Measurements from ENCODE around the gene DNAH17. TPM values are rescaled to one million over a fixed set of nuclear protein-coding genes. Genes with fewer than 3 reads are reported as not detected.

DNAH17 gene
- total RNA-seq, 1 experiment from 2014 or later, result 0.18 TPM

GRCh38 chr17:78522031-78522809, 55.0 kb downstream of the DNAH17 start:
- CTCF ChIA-PET, result interaction anchor here (0.7 kb wide), 1 partner anchor 220 kb away, joined by 6 read pairs; no protein-coding TSS in a partner anchor
- in situ Hi-C loops (cut with HindIII; ENCODE audit: low pct_unique_long_range_greater_than_20kb, low sequenced_read_pairs), result no loop called here
- no peak for TF ChIP-seq POLR2AphosphoS5 (IDR thresholded peaks at IDR 0.05; ENCODE audit: low read depth, low read length)
- TF ChIP-seq SIN3A (IDR thresholded peaks at IDR 0.05; ENCODE audit: borderline replicate concordance, insufficient read depth, low read depth, low read length), result no peak
- no peak for TF ChIP-seq TCF7L2 (IDR thresholded peaks at IDR 0.05; ENCODE audit: low read depth, low read length)
- TF ChIP-seq, protein P1, sequence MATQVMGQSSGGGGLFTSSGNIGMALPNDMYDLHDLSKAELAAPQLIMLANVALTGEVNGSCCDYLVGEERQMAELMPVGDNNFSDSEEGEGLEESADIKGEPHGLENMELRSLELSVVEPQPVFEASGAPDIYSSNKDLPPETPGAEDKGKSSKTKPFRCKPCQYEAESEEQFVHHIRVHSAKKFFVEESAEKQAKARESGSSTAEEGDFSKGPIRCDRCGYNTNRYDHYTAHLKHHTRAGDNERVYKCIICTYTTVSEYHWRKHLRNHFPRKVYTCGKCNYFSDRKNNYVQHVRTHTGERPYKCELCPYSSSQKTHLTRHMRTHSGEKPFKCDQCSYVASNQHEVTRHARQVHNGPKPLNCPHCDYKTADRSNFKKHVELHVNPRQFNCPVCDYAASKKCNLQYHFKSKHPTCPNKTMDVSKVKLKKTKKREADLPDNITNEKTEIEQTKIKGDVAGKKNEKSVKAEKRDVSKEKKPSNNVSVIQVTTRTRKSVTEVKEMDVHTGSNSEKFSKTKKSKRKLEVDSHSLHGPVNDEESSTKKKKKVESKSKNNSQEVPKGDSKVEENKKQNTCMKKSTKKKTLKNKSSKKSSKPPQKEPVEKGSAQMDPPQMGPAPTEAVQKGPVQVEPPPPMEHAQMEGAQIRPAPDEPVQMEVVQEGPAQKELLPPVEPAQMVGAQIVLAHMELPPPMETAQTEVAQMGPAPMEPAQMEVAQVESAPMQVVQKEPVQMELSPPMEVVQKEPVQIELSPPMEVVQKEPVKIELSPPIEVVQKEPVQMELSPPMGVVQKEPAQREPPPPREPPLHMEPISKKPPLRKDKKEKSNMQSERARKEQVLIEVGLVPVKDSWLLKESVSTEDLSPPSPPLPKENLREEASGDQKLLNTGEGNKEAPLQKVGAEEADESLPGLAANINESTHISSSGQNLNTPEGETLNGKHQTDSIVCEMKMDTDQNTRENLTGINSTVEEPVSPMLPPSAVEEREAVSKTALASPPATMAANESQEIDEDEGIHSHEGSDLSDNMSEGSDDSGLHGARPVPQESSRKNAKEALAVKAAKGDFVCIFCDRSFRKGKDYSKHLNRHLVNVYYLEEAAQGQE (IDR thresholded peaks at IDR 0.05; ENCODE audit: insufficient read depth in 1 of 2, low read depth in 2 of 2, low read length in 1 of 2), result no peak
- TF ChIP-seq, protein P2, sequence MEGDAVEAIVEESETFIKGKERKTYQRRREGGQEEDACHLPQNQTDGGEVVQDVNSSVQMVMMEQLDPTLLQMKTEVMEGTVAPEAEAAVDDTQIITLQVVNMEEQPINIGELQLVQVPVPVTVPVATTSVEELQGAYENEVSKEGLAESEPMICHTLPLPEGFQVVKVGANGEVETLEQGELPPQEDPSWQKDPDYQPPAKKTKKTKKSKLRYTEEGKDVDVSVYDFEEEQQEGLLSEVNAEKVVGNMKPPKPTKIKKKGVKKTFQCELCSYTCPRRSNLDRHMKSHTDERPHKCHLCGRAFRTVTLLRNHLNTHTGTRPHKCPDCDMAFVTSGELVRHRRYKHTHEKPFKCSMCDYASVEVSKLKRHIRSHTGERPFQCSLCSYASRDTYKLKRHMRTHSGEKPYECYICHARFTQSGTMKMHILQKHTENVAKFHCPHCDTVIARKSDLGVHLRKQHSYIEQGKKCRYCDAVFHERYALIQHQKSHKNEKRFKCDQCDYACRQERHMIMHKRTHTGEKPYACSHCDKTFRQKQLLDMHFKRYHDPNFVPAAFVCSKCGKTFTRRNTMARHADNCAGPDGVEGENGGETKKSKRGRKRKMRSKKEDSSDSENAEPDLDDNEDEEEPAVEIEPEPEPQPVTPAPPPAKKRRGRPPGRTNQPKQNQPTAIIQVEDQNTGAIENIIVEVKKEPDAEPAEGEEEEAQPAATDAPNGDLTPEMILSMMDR (IDR thresholded peaks at IDR 0.05), result no peak
- DNase-seq (ENCODE audit: low read depth, low spot score) (no peak), ATAC-seq (no peak)
- Histone ChIP-seq H3K9me3 (ENCODE audit: control insufficient read depth, insufficient read depth, low read depth, low read length) (no peaks in the 10 kb centered on the region), H3K36me3 (ENCODE audit: control insufficient read depth, insufficient read depth, low read length) (no peaks in the 10 kb centered on the region), H3K27me3 (ENCODE audit: control insufficient read depth, insufficient read depth, low read length) (no peaks in the 10 kb centered on the region), H3K4me3 (ENCODE audit: low read depth in 2 of 2, low read length in 2 of 2) (no peak overlapping the region), H3K27ac (ENCODE audit: low read length) (no peak overlapping the region), H3K4me1 (ENCODE audit: control insufficient read depth, insufficient read depth, low read length) (no peaks in the 10 kb centered on the region)
- BruUV-seq (replicated peaks), result no TSS peak
- intact Hi-C loops (cut with micrococcal nuclease; ENCODE audit: unreplicated experiment), result no loop called here
- POLR2A ChIA-PET, result interaction anchor here (0.7 kb wide), 1 partner anchor 214 kb away, joined by 3 read pairs; no protein-coding TSS in a partner anchor

DNA sequence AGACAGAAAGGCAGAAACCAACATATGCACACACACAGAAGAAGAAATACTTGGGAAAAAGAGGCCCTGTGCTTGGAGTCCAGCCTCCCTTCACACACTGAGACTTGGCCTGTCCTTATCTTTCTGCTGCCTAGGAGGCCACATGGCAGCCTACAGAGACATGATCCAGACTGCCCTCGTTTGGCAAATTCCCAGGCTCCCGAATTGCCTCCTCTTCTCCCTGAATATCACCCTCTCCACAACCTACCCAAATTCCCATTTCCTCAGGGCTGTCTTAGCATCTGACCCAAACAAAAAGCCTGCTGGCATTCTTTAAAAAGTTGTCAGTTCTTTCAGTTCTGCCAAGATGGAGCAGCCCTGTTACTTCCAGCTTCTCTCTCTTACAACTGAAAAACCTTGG, 59.8 kb downstream of the DNAH17 start:
- no peak overlapping the region for H3K27ac ChIP-seq (ENCODE audit: low read length)
- intact Hi-C loops (cut with micrococcal nuclease; ENCODE audit: unreplicated experiment), result no loop called here
- H3K4me1 ChIP-seq (ENCODE audit: control insufficient read depth, insufficient read depth, low read length), result no peaks in the 10 kb centered on the region
- no TSS peak for BruUV-seq (replicated peaks)
- TF ChIP-seq SIN3A (IDR thresholded peaks at IDR 0.05; ENCODE audit: borderline replicate concordance, insufficient read depth, low read depth, low read length), result no peak
- TF ChIP-seq POLR2AphosphoS5 (IDR thresholded peaks at IDR 0.05; ENCODE audit: low read depth, low read length), result no peak
- no peak for TF ChIP-seq TCF7L2 (IDR thresholded peaks at IDR 0.05; ENCODE audit: low read depth, low read length)
- TF ChIP-seq, protein P1 (IDR thresholded peaks at IDR 0.05; ENCODE audit: insufficient read depth in 1 of 2, low read depth in 2 of 2, low read length in 1 of 2), result no peak
- TF ChIP-seq, protein P2 (IDR thresholded peaks at IDR 0.05), result no peak
- DNase-seq (ENCODE audit: low read depth, low spot score) (no peak), ATAC-seq (no peak)
- no peaks in the 10 kb centered on the region for H3K27me3 ChIP-seq (ENCODE audit: control insufficient read depth, insufficient read depth, low read length)
- CTCF ChIA-PET, result no interaction called here
- H3K36me3 ChIP-seq (ENCODE audit: control insufficient read depth, insufficient read depth, low read length), result no peaks in the 10 kb centered on the region
- H3K9me3 ChIP-seq (ENCODE audit: control insufficient read depth, insufficient read depth, low read depth, low read length), result no peaks in the 10 kb centered on the region
- H3K4me3 ChIP-seq (ENCODE audit: low read depth in 2 of 2, low read length in 2 of 2), result no peak overlapping the region
- in situ Hi-C loops (cut with HindIII; ENCODE audit: low pct_unique_long_range_greater_than_20kb, low sequenced_read_pairs), result no loop called here
- POLR2A ChIA-PET, result no interaction called here
